Subcutaneous adipose tissue (tissue), 4 donors: ENCODE data around the gene PBRM1. TPM values are rescaled to one million over a fixed set of nuclear protein-coding genes. Genes with fewer than 3 reads are reported as not detected.

Experiments used
- CTCF ChIP-seq: fragments of 450-650 bp; IDR thresholded peaks from one replicate; pipeline ENCODE4 v1.5.1; 2016; ENCODE audit warnings: low read depth, mild to moderate bottlenecking, control low read depth, antibody characterized with exemption, moderate library complexity
- total RNA-seq, 4 donors: library from RNA; depleted of rRNA; stranded (reverse); fragments of >200 nt; gene quantifications; one replicate each; pipeline ENCODE4 v1.1.0, GENCODE V29; 2016

The PBRM1 gene
- total RNA-seq, 4 donors from 2014 or later, result 92.7 to 125 (median 104) TPM

GRCh38 chr3:52527039-52527731, 158.5 kb downstream of the PBRM1 start:
- TF ChIP-seq CTCF, result no peak

- no peak for TF ChIP-seq CTCF
Observed at GRCh38 chr3:52525680-52526561, 159.8 kb downstream of the PBRM1 start.

GRCh38 chr3:52524752-52525679, 160.7 kb downstream of the PBRM1 start:
- no peak for TF ChIP-seq CTCF

DNA sequence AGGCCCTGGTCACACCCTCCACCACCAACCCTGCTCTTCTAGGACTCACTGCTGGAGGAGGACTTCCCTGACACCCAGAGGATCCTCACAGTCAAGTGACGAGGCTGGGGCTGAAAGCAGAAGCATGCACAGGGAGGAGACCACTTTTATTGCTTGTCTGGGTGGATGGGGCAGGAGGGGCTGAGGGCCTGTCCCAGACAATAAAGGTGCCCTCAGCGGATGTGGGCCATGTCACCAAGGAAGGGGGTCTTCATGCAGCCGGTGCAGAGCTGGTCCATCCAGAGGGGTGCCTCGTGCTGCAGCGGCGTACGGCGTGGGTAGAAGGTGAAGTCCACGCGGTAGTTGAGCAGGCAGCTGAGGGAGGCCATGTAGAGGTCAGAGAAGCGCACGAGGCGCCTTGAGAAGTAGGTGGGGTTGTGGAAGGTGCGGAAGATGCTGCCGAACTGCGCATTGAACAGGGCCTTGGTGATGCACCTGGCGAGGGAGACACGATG, 161.4 kb downstream of the PBRM1 start:
- TF ChIP-seq CTCF, result no peak

DNA sequence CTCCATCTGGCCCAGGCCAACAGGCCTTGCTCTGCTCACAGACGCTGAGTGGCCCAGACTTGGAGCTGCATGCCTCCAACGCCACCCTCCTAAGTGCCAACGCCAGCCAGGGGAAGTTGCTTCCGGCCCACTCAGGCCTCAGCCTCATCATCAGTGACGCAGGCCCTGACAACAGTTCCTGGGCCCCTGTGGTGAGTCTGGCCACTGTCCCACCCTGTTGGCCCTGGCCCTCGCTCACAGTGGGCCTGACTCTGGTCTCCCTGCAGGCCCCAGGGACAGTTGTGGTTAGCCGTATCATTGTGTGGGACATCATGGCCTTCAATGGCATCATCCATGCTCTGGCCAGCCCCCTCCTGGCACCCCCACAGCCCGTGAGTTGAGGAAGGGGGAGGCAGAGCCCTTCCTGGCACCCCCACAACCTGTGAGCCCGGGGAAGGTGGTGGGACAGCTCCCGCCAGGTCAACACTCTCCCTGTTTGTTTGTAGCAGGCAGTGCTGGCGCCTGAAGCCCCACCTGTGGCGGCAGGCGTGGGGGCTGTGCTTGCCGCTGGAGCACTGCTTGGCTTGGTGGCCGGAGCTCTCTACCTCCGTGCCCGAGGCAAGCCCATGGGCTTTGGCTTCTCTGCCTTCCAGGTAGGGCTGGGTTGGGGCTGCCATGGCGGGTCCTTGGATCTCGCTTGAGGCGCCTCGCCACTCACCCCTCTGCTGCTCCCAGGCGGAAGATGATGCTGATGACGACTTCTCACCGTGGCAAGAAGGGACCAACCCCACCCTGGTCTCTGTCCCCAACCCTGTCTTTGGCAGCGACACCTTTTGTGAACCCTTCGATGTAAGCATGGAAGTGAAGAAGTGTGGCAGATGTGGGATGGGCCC, 162.1 kb downstream of the PBRM1 start:
- TF ChIP-seq CTCF, result no peak

DNA sequence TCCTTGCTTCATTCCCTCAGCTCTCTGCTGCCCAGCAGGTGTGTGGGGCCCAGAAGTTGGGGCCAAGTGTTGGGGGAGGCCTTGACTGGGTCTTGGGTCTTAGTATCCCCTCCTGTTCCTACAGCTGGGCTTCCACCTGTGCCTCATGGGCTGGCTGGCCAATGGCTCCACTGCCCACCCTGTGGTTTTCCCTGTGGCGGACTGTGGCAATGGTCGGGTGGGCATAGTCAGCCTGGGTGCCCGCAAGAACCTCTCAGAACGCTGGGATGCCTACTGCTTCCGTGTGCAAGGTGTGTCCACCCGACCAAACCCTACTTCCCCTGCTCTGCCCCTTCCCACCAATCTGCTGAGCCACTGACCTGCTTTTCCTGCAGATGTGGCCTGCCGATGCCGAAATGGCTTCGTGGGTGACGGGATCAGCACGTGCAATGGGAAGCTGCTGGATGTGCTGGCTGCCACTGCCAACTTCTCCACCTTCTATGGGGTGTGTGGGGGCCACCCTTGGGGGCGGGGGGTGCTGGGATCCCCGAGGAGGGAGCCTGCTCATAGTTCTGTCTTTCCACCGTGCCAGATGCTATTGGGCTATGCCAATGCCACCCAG, 163.0 kb downstream of the PBRM1 start:
- no peak for TF ChIP-seq CTCF
